Prostate gland (tissue), 2 donors: ENCODE results near the gene PRSS58. TPM values are rescaled to one million over a fixed set of nuclear protein-coding genes. Genes with fewer than 3 reads are reported as not detected.

Experiments
- DNase-seq: peaks from one replicate; pipeline ENCODE4 v3.0.0-alpha.2; 2019; ENCODE audit warnings: low spot score
- H3K27ac ChIP-seq, 2 donors: fragments of 200-600 bp; sonication (generic); 2 replicates each; pipeline ENCODE4 v1.5.1; 2017 to 2019
- H3K27me3 ChIP-seq: fragments of 200-600 bp; sonication (generic); replicated peaks from 2 replicates; pipeline ENCODE4 v1.5.1; 2019; ENCODE audit not compliant: insufficient read depth
- H3K36me3 ChIP-seq, 2 donors: fragments of 200-600 bp; sonication (generic); 1 replicate in 1 of 2; 2 replicates in 1 of 2; pipeline versions ENCODE4 v1.5.1 to v1.8.1; 2017 to 2019
- H3K4me1 ChIP-seq: fragments of 200-600 bp; sonication (generic); replicated peaks from 2 replicates; pipeline ENCODE4 v1.5.1; 2019
- H3K4me3 ChIP-seq, 2 donors: fragments of 200-600 bp; sonication (generic); 2 replicates each; pipeline ENCODE4 v1.5.1; 2017 to 2019
- H3K9me3 ChIP-seq: fragments of 200-600 bp; sonication (generic); 2 replicates; pipeline ENCODE4 v1.5.1; 2017
- CTCF ChIP-seq, 4 experiments: fragments of 200-600 bp in 2 of 4; fragments of 450-650 bp in 2 of 4; sonication (generic) in 2 of 4; IDR thresholded peaks; 1 replicate in 3 of 4; 2 replicates in 1 of 4; pipeline ENCODE4 v1.5.1; 2016 to 2019; ENCODE audit warnings: antibody characterized with exemption in 4 of 4, mild to moderate bottlenecking in 2 of 4, moderate library complexity in 2 of 4
- POLR2A ChIP-seq: fragments of 450-650 bp; IDR thresholded peaks from one replicate; pipeline ENCODE4 v1.6.1; 2016; ENCODE audit warnings: antibody characterized with exemption, mild to moderate bottlenecking
- POLR2AphosphoS5 ChIP-seq: sonication (generic); formaldehyde crosslinking; IDR thresholded peaks from one replicate; pipeline ENCODE4 v1.6.1; 2017; ENCODE audit warnings: antibody characterized with exemption
- WGBS: methylation state at CpG from one replicate; pipeline ENCODE4 v1.1.5; 2018; 5-methylcytosine and 5-hydroxymethylcytosine counted together
- intact Hi-C: fragments of 100-400 bp; cut with DNase I; formaldehyde crosslinking; loops from one replicate; pipeline ENCODE4 v1.14.2; 2022
- total RNA-seq, 2 donors: library from RNA; depleted of rRNA; stranded (reverse); fragments of >200 nt; gene quantifications; one replicate each; pipeline ENCODE4 v1.1.0, GENCODE V29; 2016

The PRSS58 gene
- total RNA-seq, 2 donors from 2014 or later = 0.91 TPM; not detected in 1

GRCh38 chr7:142279601-142280000 lies 21.7 kb upstream of the PRSS58 start:
- Histone ChIP-seq H3K36me3 (no peaks in the 10 kb centered on the region), H3K27me3 (no peaks in the 10 kb centered on the region), H3K4me3 (no peak overlapping the region), H3K9me3 (no peaks in the 10 kb centered on the region), H3K27ac (no peak overlapping the region), H3K4me1 (no peaks in the 10 kb centered on the region)
- no peak for DNase-seq
- intact Hi-C loops = no loop called here
- TF ChIP-seq POLR2A = no peak
- TF ChIP-seq POLR2AphosphoS5 = no peak
- no peak for TF ChIP-seq CTCF (IDR thresholded peaks at IDR 0.05)
- WGBS = 82% methylated on average over 1 of the region's 1 CpG

GRCh38 chr7:142275028-142275427 lies 17.2 kb upstream of the PRSS58 start:
- WGBS = 87% methylated on average over 3 of the region's 3 CpGs
- intact Hi-C loops = no loop called here
- Histone ChIP-seq H3K36me3 (no peaks in the 10 kb centered on the region), H3K27ac (no peak overlapping the region), H3K4me3 (no peak overlapping the region), H3K9me3 (no peaks in the 10 kb centered on the region), H3K27me3 (no peaks in the 10 kb centered on the region), H3K4me1 (no peaks in the 10 kb centered on the region)
- TF ChIP-seq POLR2A = no peak
- TF ChIP-seq CTCF (IDR thresholded peaks at IDR 0.05) = no peak
- no peak for TF ChIP-seq POLR2AphosphoS5
- no peak for DNase-seq

GRCh38 chr7:142272841-142273240 lies 15.0 kb upstream of the PRSS58 start:
- Histone ChIP-seq H3K27me3 (no peaks in the 10 kb centered on the region), H3K4me3 (no peak overlapping the region), H3K27ac (no peak overlapping the region), H3K4me1 (no peaks in the 10 kb centered on the region), H3K36me3 (no peaks in the 10 kb centered on the region), H3K9me3 (no peaks in the 10 kb centered on the region)
- DNase-seq = no peak
- TF ChIP-seq POLR2A (no peak), POLR2AphosphoS5 (no peak), CTCF (IDR thresholded peaks at IDR 0.05) (no peak)
- 16% methylated on average over 2 of the region's 2 CpGs for WGBS
- intact Hi-C loops = no loop called here

- intact Hi-C loops = no loop called here
- Histone ChIP-seq H3K27ac (no peak overlapping the region), H3K9me3 (no peaks in the 10 kb centered on the region), H3K36me3 (no peaks in the 10 kb centered on the region), H3K27me3 (no peaks in the 10 kb centered on the region), H3K4me3 (no peak overlapping the region), H3K4me1 (no peaks in the 10 kb centered on the region)
- DNase-seq = no peak
- WGBS = 73% methylated on average over 8 of the region's 8 CpGs
- TF ChIP-seq POLR2AphosphoS5 = no peak
- TF ChIP-seq CTCF (IDR thresholded peaks at IDR 0.05) = no peak
- TF ChIP-seq POLR2A = no peak
Measured at GRCh38 chr7:142263598-142264380, 5.9 kb upstream of the PRSS58 start.

GRCh38 chr7:142250705-142251104 lies 7.2 kb downstream of the PRSS58 start:
- Histone ChIP-seq H3K4me3 (no peak overlapping the region), H3K4me1 (no peaks in the 10 kb centered on the region), H3K9me3 (no peaks in the 10 kb centered on the region), H3K27me3 (no peaks in the 10 kb centered on the region), H3K27ac (no peak overlapping the region), H3K36me3 (no peaks in the 10 kb centered on the region)
- intact Hi-C loops = no loop called here
- no peak for TF ChIP-seq CTCF (IDR thresholded peaks at IDR 0.05)
- no peak for TF ChIP-seq POLR2AphosphoS5
- TF ChIP-seq POLR2A = no peak
- DNase-seq = no peak
- 70% methylated on average over 2 of the region's 2 CpGs for WGBS
